H1 (cell line): ENCODE measurements around the gene ZNF30. TPM values are rescaled to one million over a fixed set of nuclear protein-coding genes. Genes with fewer than 3 reads are reported as not detected.
A peak's percentile ranks its signal among the peaks of the same experiment; 100 is the strongest.
"Not testable (repeated sequence)": the region's sequence is repeated elsewhere in the genome, so short reads cannot be mapped to it uniquely, and the experiment has no call there.

Source experiments
- CTCF ChIA-PET: fragments of 300-600 bp; sonication (Branson Sonifier 250); formaldehyde crosslinking; loops from one replicate; lab custom pipeline; 2021; ENCODE audit not compliant: partially characterized antibody; lab: Charles Lee
- POLR2A ChIA-PET: fragments of 300-600 bp; sonication (Branson Sonifier 250); formaldehyde crosslinking; loops from one replicate; lab custom pipeline; 2021; ENCODE audit warnings: inconsistent platforms; ENCODE audit not compliant: partially characterized antibody; lab: Charles Lee
- DNase-seq, 2 experiments: peaks; one replicate each; pipeline versions ENCODE4 v3.0.0 to v3.0.0-alpha.2; 2010 to 2022; ENCODE audit warnings: low spot score in 2 of 2, low read depth in 1 of 2, mixed read lengths in 1 of 2
- FAIRE-seq: peaks from 2 replicates; lab custom pipeline; 2011; peaks lifted over from hg19 to GRCh38; lab: Jason Lieb, UNC
- H2AFZ ChIP-seq: 2 replicates; pipeline ENCODE4 v1.8.1; 2012; ENCODE audit warnings: low read length, inconsistent platforms
- H2AK5ac ChIP-seq: 2 replicates; pipeline ENCODE4 v1.6.1; 2013; ENCODE audit warnings: low read depth, low read length
- H2BK120ac ChIP-seq: replicated peaks from 2 replicates; pipeline ENCODE3; 2013; ENCODE audit warnings: low read depth, low read length, inconsistent platforms
- H2BK12ac ChIP-seq: 2 replicates; pipeline ENCODE4 v1.6.1; 2013; ENCODE audit warnings: low read depth, low read length
- H2BK15ac ChIP-seq: 2 replicates; pipeline ENCODE4 v1.6.1; 2013; ENCODE audit warnings: low read length
- H2BK20ac ChIP-seq: 2 replicates; pipeline ENCODE4 v1.6.1; 2013; ENCODE audit warnings: low read length
- H2BK5ac ChIP-seq: 2 replicates; pipeline ENCODE4 v1.6.1; 2013; ENCODE audit warnings: low read depth, low read length
- H3K14ac ChIP-seq: 2 replicates; pipeline ENCODE4 v1.6.1; 2013; ENCODE audit warnings: inconsistent platforms; ENCODE audit not compliant: insufficient read length
- H3K18ac ChIP-seq: 2 replicates; pipeline ENCODE4 v1.6.1; 2013; ENCODE audit warnings: low read length; ENCODE audit errors: extremely low read depth
- H3K23ac ChIP-seq: 2 replicates; pipeline ENCODE4 v1.6.1; 2013; ENCODE audit warnings: inconsistent platforms; ENCODE audit not compliant: insufficient read length
- H3K23me2 ChIP-seq: 2 replicates; pipeline ENCODE4 v1.6.1; 2013; ENCODE audit warnings: low read depth, low read length
- H3K27ac ChIP-seq: 2 replicates; pipeline ENCODE4 v1.6.1; 2011; ENCODE audit warnings: low read depth, low read length, inconsistent platforms
- H3K27me3 ChIP-seq, 4 experiments: replicated peaks in 1 of 4; 1 replicate in 1 of 4; 2 replicates in 3 of 4; pipeline versions ENCODE4 v1.6.1 to v1.8.1; 2011 to 2013; ENCODE audit warnings: low read length in 3 of 4, mild to moderate bottlenecking in 3 of 4, inconsistent platforms in 2 of 4, mixed read lengths in 2 of 4, moderate library complexity in 1 of 4; ENCODE audit not compliant: control insufficient read depth in 3 of 4, insufficient read depth in 3 of 4; ENCODE audit errors: extremely low read depth in 1 of 4
- H3K36me3 ChIP-seq, 4 experiments: 2 replicates each; pipeline versions ENCODE4 v1.6.1 to v1.8.1; 2011 to 2013; ENCODE audit warnings: mild to moderate bottlenecking in 4 of 4, low read length in 3 of 4, moderate library complexity in 2 of 4, control low read depth in 1 of 4, inconsistent platforms in 1 of 4; ENCODE audit not compliant: insufficient read depth in 4 of 4, control insufficient read depth in 2 of 4
- H3K4ac ChIP-seq: replicated peaks from 2 replicates; pipeline ENCODE3; 2013; ENCODE audit warnings: low read length, low read depth, mixed read lengths, inconsistent platforms; ENCODE audit not compliant: insufficient read length
- H3K4me1 ChIP-seq, 4 experiments: replicated peaks in 1 of 4; 1 replicate in 1 of 4; 2 replicates in 3 of 4; pipeline versions ENCODE4 v1.6.1 to v1.8.1; 2011 to 2013; ENCODE audit warnings: low read length in 3 of 4, inconsistent platforms in 2 of 4, mixed read lengths in 1 of 4; ENCODE audit not compliant: insufficient read depth in 4 of 4, control insufficient read depth in 3 of 4
- H3K4me2 ChIP-seq, 2 experiments: 2 replicates each; pipeline versions ENCODE4 v1.6.1 to v1.8.1; 2011 to 2013; ENCODE audit warnings: low read depth in 2 of 2, low read length in 2 of 2, control low read depth in 1 of 2, inconsistent platforms in 1 of 2, mild to moderate bottlenecking in 1 of 2; ENCODE audit not compliant: insufficient read depth in 1 of 2
- H3K4me3 ChIP-seq, 4 experiments: fragments of 200-600, 300-600 bp in 1 of 4; sonication (generic), shearing (Covaris generic), sonication (Bioruptor Twin) in 1 of 4; 2 replicates each; pipeline versions ENCODE4 v1.5.1 to v1.8.1; 2011 to 2016; ENCODE audit warnings: low read length in 4 of 4, low read depth in 3 of 4, control low read depth in 2 of 4, inconsistent platforms in 2 of 4, mild to moderate bottlenecking in 2 of 4, mixed read lengths in 1 of 4, moderate library complexity in 1 of 4; ENCODE audit not compliant: insufficient read depth in 2 of 4; ENCODE audit errors: extremely low read depth in 1 of 4
- H3K56ac ChIP-seq: replicated peaks from 2 replicates; pipeline ENCODE3; 2013; ENCODE audit warnings: low read depth, mild to moderate bottlenecking, mixed read lengths, low read length, inconsistent platforms; ENCODE audit not compliant: insufficient read length
- H3K79me1 ChIP-seq: 2 replicates; pipeline ENCODE4 v1.6.1; 2013; ENCODE audit warnings: low read depth, low read length, control low read depth
- H3K79me2 ChIP-seq, 2 experiments: 2 replicates each; pipeline versions ENCODE4 v1.6.1 to v1.8.1; 2012 to 2013; ENCODE audit warnings: low read length in 2 of 2, mild to moderate bottlenecking in 2 of 2, inconsistent platforms in 1 of 2; ENCODE audit not compliant: insufficient read depth in 2 of 2, control insufficient read depth in 1 of 2
- H3K9ac ChIP-seq, 4 experiments: replicated peaks in 1 of 4; 1 replicate in 1 of 4; 2 replicates in 3 of 4; pipeline versions ENCODE4 v1.6.1 to v1.8.1; 2011 to 2013; ENCODE audit warnings: low read depth in 3 of 4, low read length in 3 of 4, control low read depth in 2 of 4, mild to moderate bottlenecking in 2 of 4, moderate library complexity in 2 of 4, inconsistent platforms in 1 of 4; ENCODE audit errors: extremely low read depth in 1 of 4
- H3K9me3 ChIP-seq, 2 experiments: 2 replicates each; pipeline versions ENCODE4 v1.6.1 to v1.8.1; 2012 to 2013; ENCODE audit warnings: mild to moderate bottlenecking in 2 of 2, moderate library complexity in 2 of 2, control low read depth in 1 of 2, inconsistent platforms in 1 of 2, low read depth in 1 of 2, low read length in 1 of 2, mixed read lengths in 1 of 2; ENCODE audit not compliant: insufficient read depth in 2 of 2
- H4K20me1 ChIP-seq, 2 experiments: replicated peaks in 1 of 2; 2 replicates each; pipeline versions ENCODE3 to v1.8.1; 2011 to 2013; ENCODE audit warnings: inconsistent platforms in 2 of 2, low read length in 2 of 2, mild to moderate bottlenecking in 1 of 2; ENCODE audit not compliant: insufficient read depth in 2 of 2, control insufficient read depth in 1 of 2
- H4K5ac ChIP-seq: 2 replicates; pipeline ENCODE4 v1.6.1; 2013; ENCODE audit warnings: low read length, low read depth, mixed read lengths, inconsistent platforms; ENCODE audit not compliant: insufficient read length
- H4K8ac ChIP-seq: 2 replicates; pipeline ENCODE4 v1.8.0; 2013; ENCODE audit warnings: mild to moderate bottlenecking, moderate library complexity, low read length, inconsistent platforms; ENCODE audit not compliant: insufficient read depth; ENCODE audit errors: extremely low read depth
- H4K91ac ChIP-seq: replicated peaks from 2 replicates; pipeline ENCODE3; 2013; ENCODE audit warnings: low read length, mixed read lengths, inconsistent platforms; ENCODE audit not compliant: insufficient read length
- CEBPB ChIP-seq: IDR thresholded peaks from 2 replicates; pipeline ENCODE4 v1.6.1; 2012; ENCODE audit warnings: low read depth, low read length
- EP300 ChIP-seq, 2 experiments: IDR thresholded peaks; 1 replicate in 1 of 2; 2 replicates in 1 of 2; pipeline ENCODE4 v1.6.1; 2011 to 2012; ENCODE audit warnings: low read depth in 2 of 2, low read length in 2 of 2, mild to moderate bottlenecking in 2 of 2, borderline replicate concordance in 1 of 2, inconsistent platforms in 1 of 2, moderate library complexity in 1 of 2
- SP1 ChIP-seq: IDR thresholded peaks from 2 replicates; pipeline ENCODE4 v1.6.1; 2011; ENCODE audit warnings: low read depth, low read length
- YY1 ChIP-seq: IDR thresholded peaks from 2 replicates; pipeline ENCODE4 v1.6.1; 2011; ENCODE audit warnings: low read depth, mild to moderate bottlenecking, low read length
- WGBS, 2 experiments: shearing (Covaris generic) in 1 of 2; methylation state at CpG; one replicate each; pipeline versions ENCODE4 v1.1.6 to v1.1.7; 2013 to 2015; ENCODE audit warnings: low lambda C conversion rate in 2 of 2, mixed read lengths in 2 of 2, inconsistent platforms in 1 of 2, low coverage in 1 of 2, missing lambda C conversion rate in 1 of 2; ENCODE audit not compliant: insufficient replicate concordance in 2 of 2, insufficient coverage in 1 of 2, insufficient read length in 1 of 2; ENCODE audit errors: extremely low coverage in 1 of 2, missing lambda C conversion rate in 1 of 2; 5-methylcytosine and 5-hydroxymethylcytosine counted together
- polyA plus RNA-seq, 7 experiments: library from polyadenylated mRNA; depleted of rRNA in 3 of 7; stranded (reverse) in 5 of 7; unstranded in 2 of 7; fragments of >200 nt in 5 of 7; fragments of 200-250 nt in 2 of 7; gene quantifications; 1 replicate in 5 of 7; 2 replicates in 1 of 7; 4 replicates in 1 of 7; pipeline versions ENCODE4 v1.2.1 to v1.2.3, GENCODE V29; 2011 to 2013; ENCODE audit warnings: missing spikeins in 2 of 7, mixed read lengths in 2 of 7
- total RNA-seq: library from RNA; stranded (reverse); fragmentation: NEBNext Ultra II Directional; extraction: Animal tissue kit (Norgen Biotek cat#: 25700); gene quantifications from 2 replicates; pipeline ENCODE4 v1.2.1, GENCODE V29; 2021

Gene ZNF30
- total and polyA plus RNA-seq, 2 of the 8 experiments (the other 6 are each of a cell fraction or from before 2014, with no cell fraction given) = 2.0 to 4.7 TPM

DNA sequence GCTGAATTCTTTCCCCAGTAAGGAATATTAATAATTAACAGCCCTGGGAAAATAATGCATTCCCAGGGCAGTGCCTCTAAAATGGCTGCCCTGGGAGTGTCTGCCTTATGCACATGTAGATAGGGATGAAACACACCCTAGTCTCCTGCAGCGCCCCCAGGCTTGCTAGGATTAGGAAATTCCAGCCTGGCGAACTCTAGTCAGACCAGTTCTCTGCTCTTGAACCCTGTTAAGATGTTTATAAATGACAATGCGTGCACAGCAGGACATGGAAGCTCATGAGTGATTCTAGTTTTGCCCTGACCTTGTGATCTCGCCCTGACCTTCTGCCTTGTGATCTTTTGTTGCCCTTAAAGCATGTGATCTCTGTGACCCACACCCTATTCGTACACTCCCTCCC is 38.8 kb downstream of the ZNF30 start:
- TF ChIP-seq YY1 (peak; percentile 42; the same call in 1 of the 2 replicates), SP1 (peak; percentile 65; the same call in 1 of the 2 replicates), CEBPB (0 out of 2 replicates have a peak, but pooled peaks have one; percentile 31), EP300 (IDR thresholded peaks at IDR 0.05; ENCODE audit: borderline replicate concordance in 1 of 2, low read depth in 2 of 2, low read length in 2 of 2) (peak in 1 of 2 experiments; percentile 89; a peak in 1 of 3 replicates)
- DNase-seq, H3K9ac ChIP-seq, H2AFZ ChIP-seq, H2BK120ac ChIP-seq, H3K36me3 ChIP-seq, H4K91ac ChIP-seq, H3K4me2 ChIP-seq, H3K18ac ChIP-seq, H3K27ac ChIP-seq, H4K5ac ChIP-seq, H2BK15ac ChIP-seq, FAIRE-seq, H3K56ac ChIP-seq, H4K20me1 ChIP-seq, H3K79me1 ChIP-seq, H2AK5ac ChIP-seq, H2BK12ac ChIP-seq, H3K4ac ChIP-seq, H2BK5ac ChIP-seq, H3K14ac ChIP-seq, H2BK20ac ChIP-seq, CTCF ChIA-PET, H3K4me3 ChIP-seq, H3K23me2 ChIP-seq, H3K23ac ChIP-seq, H4K8ac ChIP-seq: not testable (repeated sequence)
- Histone ChIP-seq H3K79me2 (peaks cover 0 to 16% of the 10 kb centered on the region in 2 experiments; a peak in 2 of 4 replicates), H3K4me1 (peaks cover 0 to 13% (median 5%) of the 10 kb centered on the region in 4 experiments; a peak in 3 of 7 replicates), H3K27me3 (peaks cover 0 to 11% (median 5%) of the 10 kb centered on the region in 4 experiments; a peak in 4 of 7 replicates), H3K9me3 (peaks cover 13 to 16% of the 10 kb centered on the region in 2 experiments)
- 56% methylated on average over 5 of the region's 5 CpGs; no CpG with 5 or more reads in 1 of the 2 experiments for WGBS, 2 experiments
- POLR2A ChIA-PET = interaction anchor here (1.3 to 1.4 kb wide), 2 partner anchors 34 to 62 kb away, joined by 3 to 5 read pairs; no protein-coding TSS in a partner anchor
